ENCODE measurements around the gene GPR35. TPM values are rescaled to one million over a fixed set of nuclear protein-coding genes. Genes with fewer than 3 reads are reported as not detected.

GPR35 gene
- total and polyA plus RNA-seq, 2 of the 13 experiments (the other 11 are each of a cell fraction or from before 2014, with no cell fraction given): 27.1 to 44.2 TPM

DNA sequence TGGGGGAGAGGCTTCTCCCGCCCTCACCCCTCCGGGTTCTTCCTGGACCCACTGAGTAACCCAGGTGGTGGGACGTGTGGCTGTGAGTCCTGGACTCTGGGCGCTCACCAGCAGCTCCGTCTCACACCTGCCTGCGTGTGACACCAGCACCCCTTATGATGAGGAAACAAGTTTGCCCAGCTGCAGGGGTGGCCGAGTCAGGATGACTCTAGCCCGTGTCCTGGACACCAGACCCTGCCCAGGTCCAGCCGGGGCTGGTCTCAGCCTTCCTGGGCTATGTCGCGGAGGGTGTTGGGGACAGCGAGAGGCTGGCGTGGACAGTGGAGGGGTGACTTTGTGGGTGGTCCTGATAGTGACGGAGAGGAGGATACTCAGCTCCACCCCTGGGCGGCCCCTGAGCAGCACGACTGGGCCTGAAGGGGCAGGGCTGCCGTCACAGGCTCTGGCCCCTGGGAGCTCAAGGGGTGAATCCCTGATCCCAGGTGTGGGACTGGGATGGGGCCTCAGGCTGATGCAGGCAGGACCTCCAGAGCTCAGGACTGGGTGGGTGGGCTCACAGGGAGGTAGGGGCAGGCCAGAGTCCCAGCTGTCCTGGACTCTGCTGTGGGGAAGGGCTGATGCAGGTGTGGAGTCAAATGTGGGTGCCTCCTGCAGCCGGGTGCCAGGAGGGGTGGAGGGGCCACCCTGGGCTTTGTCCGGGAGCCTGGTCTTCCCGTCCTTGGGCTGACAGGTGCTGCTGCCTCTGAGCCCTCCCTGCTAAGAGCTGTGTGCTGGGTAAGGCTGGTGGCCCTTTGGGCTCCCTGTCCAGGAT lies 3.7 kb downstream of the GPR35 start (continued):
- TF ChIP-seq, protein P1, sequence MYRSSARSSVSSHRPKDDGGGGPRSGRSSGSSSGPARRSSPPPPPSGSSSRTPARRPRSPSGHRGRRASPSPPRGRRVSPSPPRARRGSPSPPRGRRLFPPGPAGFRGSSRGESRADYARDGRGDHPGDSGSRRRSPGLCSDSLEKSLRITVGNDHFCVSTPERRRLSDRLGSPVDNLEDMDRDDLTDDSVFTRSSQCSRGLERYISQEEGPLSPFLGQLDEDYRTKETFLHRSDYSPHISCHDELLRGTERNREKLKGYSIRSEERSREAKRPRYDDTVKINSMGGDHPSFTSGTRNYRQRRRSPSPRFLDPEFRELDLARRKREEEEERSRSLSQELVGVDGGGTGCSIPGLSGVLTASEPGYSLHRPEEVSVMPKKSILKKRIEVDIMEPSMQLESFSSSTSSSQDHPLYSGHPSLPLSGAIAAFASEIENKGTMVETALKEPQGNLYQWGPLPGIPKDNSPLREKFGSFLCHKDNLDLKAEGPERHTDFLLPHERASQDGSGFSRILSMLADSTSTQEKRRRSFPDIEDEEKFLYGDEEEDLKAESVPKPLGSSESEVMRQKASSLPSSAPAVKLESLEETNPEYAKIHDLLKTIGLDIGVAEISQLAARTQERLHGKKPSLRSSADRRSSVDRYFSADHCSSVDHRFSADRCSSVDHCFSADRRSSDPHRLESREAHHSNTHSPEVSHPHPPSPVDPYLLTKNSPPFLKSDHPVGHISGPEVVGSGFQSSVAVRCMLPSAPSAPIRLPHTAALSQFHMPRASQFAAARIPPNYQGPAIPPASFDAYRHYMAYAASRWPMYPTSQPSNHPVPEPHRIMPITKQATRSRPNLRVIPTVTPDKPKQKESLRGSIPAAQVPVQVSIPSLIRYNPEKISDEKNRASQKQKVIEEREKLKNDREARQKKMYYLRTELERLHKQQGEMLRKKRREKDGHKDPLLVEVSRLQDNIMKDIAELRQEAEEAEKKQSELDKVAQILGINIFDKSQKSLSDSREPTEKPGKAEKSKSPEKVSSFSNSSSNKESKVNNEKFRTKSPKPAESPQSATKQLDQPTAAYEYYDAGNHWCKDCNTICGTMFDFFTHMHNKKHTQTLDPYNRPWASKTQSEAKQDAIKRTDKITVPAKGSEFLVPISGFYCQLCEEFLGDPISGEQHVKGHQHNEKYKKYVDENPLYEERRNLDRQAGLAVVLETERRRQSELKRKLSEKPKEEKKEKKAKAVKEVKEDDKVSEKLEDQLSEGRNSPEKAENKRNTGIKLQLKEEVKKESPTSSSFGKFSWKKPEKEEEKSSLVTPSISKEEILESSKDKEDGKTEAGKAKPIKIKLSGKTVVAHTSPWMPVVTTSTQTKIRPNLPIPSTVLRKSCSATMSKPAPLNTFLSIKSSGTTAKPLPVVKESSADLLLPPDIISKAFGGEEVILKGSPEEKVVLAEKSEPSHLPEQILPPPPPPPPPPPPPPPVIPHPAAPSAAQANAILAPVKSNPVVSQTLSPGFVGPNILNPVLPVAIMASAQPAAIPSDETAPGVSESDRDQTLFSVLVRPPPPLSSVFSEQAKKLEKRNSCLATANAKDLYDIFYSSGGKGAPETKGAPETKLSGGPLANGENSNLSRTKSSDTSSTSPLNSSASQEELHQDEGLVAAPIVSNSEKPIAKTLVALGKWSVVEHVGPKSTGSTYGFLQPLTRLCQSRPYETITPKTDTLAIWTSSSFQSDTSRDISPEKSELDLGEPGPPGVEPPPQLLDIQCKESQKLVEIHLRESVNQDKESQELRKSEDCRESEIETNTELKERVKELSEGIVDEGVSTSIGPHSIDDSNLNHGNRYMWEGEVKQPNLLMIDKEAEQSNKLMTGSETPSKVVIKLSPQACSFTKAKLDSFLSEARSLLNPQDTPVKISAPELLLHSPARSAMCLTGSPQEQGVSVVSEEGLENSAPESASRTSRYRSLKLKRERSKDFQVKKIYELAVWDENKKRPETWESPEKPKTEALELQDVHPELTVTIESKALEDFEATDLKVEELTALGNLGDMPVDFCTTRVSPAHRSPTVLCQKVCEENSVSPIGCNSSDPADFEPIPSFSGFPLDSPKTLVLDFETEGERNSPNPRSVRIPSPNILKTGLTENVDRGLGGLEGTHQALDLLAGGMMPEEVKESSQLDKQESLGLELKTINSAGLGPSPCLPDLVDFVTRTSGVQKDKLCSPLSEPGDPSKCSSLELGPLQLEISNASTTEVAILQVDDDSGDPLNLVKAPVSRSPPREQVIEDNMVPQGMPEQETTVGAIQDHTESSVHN (CRISPR knock-in tag; IDR thresholded peaks at IDR 0.05): no peak
- TF ChIP-seq, protein P2, sequence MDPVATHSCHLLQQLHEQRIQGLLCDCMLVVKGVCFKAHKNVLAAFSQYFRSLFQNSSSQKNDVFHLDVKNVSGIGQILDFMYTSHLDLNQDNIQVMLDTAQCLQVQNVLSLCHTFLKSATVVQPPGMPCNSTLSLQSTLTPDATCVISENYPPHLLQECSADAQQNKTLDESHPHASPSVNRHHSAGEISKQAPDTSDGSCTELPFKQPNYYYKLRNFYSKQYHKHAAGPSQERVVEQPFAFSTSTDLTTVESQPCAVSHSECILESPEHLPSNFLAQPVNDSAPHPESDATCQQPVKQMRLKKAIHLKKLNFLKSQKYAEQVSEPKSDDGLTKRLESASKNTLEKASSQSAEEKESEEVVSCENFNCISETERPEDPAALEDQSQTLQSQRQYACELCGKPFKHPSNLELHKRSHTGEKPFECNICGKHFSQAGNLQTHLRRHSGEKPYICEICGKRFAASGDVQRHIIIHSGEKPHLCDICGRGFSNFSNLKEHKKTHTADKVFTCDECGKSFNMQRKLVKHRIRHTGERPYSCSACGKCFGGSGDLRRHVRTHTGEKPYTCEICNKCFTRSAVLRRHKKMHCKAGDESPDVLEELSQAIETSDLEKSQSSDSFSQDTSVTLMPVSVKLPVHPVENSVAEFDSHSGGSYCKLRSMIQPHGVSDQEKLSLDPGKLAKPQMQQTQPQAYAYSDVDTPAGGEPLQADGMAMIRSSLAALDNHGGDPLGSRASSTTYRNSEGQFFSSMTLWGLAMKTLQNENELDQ (CRISPR knock-in tag; IDR thresholded peaks at IDR 0.05; ENCODE audit: borderline replicate concordance): no peak
- TF ChIP-seq, protein P3, sequence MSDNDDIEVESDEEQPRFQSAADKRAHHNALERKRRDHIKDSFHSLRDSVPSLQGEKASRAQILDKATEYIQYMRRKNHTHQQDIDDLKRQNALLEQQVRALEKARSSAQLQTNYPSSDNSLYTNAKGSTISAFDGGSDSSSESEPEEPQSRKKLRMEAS (IDR thresholded peaks at IDR 0.05): no peak
- TF ChIP-seq ZNF24 (IDR thresholded peaks at IDR 0.05) (no peak), SOX5 (CRISPR knock-in tag; IDR thresholded peaks at IDR 0.05; ENCODE audit: borderline replicate concordance) (no peak), ZNF572 (CRISPR knock-in tag; IDR thresholded peaks at IDR 0.05) (no peak), NPAS2 (CRISPR knock-in tag; IDR thresholded peaks at IDR 0.05; ENCODE audit: borderline replicate concordance) (no peak), KLF13 (CRISPR knock-in tag; IDR thresholded peaks at IDR 0.05) (no peak), SAFB2 (CRISPR knock-in tag; IDR thresholded peaks at IDR 0.05; ENCODE audit: borderline replicate concordance, low read depth) (0 out of 2 replicates have a peak, but pooled peaks have one; percentile 9), HNF4A (CRISPR knock-in tag; IDR thresholded peaks at IDR 0.05) (no peak), ZNF256 (CRISPR knock-in tag; conservative IDR thresholded peaks at IDR 0.05) (no peak), ATM (IDR thresholded peaks at IDR 0.05; ENCODE audit: borderline replicate concordance) (no peak), NR2C2 (CRISPR knock-in tag; IDR thresholded peaks at IDR 0.05; ENCODE audit: borderline replicate concordance) (no peak)
- TF ChIP-seq, protein P4, sequence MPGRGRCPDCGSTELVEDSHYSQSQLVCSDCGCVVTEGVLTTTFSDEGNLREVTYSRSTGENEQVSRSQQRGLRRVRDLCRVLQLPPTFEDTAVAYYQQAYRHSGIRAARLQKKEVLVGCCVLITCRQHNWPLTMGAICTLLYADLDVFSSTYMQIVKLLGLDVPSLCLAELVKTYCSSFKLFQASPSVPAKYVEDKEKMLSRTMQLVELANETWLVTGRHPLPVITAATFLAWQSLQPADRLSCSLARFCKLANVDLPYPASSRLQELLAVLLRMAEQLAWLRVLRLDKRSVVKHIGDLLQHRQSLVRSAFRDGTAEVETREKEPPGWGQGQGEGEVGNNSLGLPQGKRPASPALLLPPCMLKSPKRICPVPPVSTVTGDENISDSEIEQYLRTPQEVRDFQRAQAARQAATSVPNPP (CRISPR knock-in tag; IDR thresholded peaks at IDR 0.05): no peak
- TF ChIP-seq, protein P5, sequence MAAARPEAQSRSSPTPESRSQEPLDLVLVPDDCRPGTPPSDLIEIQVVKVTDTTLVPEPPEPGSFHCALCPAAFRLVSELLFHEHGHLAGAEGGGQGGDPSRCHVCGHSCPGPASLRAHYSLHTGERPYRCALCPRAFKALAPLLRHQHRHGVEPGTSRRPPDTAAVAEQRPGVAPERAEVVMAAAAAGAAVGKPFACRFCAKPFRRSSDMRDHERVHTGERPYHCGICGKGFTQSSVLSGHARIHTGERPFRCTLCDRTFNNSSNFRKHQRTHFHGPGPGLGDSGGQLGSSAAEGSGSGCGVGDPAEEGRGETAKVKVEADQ (CRISPR knock-in tag; IDR thresholded peaks at IDR 0.05; ENCODE audit: borderline replicate concordance): no peak
